UCSD-AML1 (cell line): ENCODE results near the gene NCEH1.
"Not testable (repeated sequence)": the region's sequence is repeated elsewhere in the genome, so short reads cannot be mapped to it uniquely, and the experiment has no call there.

Experiments used
- DNase-seq: peaks from one replicate; lab custom pipeline; 2025; ENCODE audit not compliant: unreplicated experiment; lab: John Stamatoyannopoulos, UW

The NCEH1 gene

GRCh38 chr3:172708921-172709773, 1.7 kb downstream of the NCEH1 start:
- no peak for DNase-seq

GRCh38 chr3:172707967-172708366, 2.9 kb downstream of the NCEH1 start:
- DNase-seq, result no peak

- DNase-seq, result no peak
Measured at GRCh38 chr3:172707030-172707429, 3.8 kb downstream of the NCEH1 start.

- DNase-seq, result no peak
Measured at GRCh38 chr3:172705170-172705569, 5.7 kb downstream of the NCEH1 start.

- no peak for DNase-seq
Measured at GRCh38 chr3:172704001-172704400, 6.9 kb downstream of the NCEH1 start.

- DNase-seq, result not testable (repeated sequence)
Measured at GRCh38 chr3:172702731-172703130, 8.1 kb downstream of the NCEH1 start.

GRCh38 chr3:172702256-172702655, 8.6 kb downstream of the NCEH1 start:
- no peak for DNase-seq

- no peak for DNase-seq
Measured at GRCh38 chr3:172701751-172702150, 9.1 kb downstream of the NCEH1 start.

GRCh38 chr3:172700936-172701455, 9.9 kb downstream of the NCEH1 start:
- DNase-seq, result no peak

- no peak for DNase-seq
Measured at GRCh38 chr3:172700256-172700655, 10.6 kb downstream of the NCEH1 start.

- DNase-seq, result no peak
Measured at GRCh38 chr3:172699031-172699430, 11.8 kb downstream of the NCEH1 start.

GRCh38 chr3:172698631-172699030, 12.2 kb downstream of the NCEH1 start:
- DNase-seq, result no peak

- DNase-seq, result no peak
Measured at GRCh38 chr3:172697558-172697957, 13.3 kb downstream of the NCEH1 start.

- no peak for DNase-seq
Measured at GRCh38 chr3:172696357-172696756, 14.5 kb downstream of the NCEH1 start.

- no peak for DNase-seq
Measured at GRCh38 chr3:172694573-172695246, 16.2 kb downstream of the NCEH1 start.

GRCh38 chr3:172692751-172693338, 18.0 kb downstream of the NCEH1 start:
- peak; percentile 16 for DNase-seq

- no peak for DNase-seq
Measured at GRCh38 chr3:172690936-172691335, 19.9 kb downstream of the NCEH1 start.

- DNase-seq, result no peak
Measured at GRCh38 chr3:172688588-172688987, 22.3 kb downstream of the NCEH1 start.

- no peak for DNase-seq
Measured at GRCh38 chr3:172687501-172687900, 23.4 kb downstream of the NCEH1 start.

- no peak for DNase-seq
Measured at GRCh38 chr3:172685331-172686214, 25.3 kb downstream of the NCEH1 start.

GRCh38 chr3:172680684-172681083, 30.2 kb downstream of the NCEH1 start:
- DNase-seq, result no peak
